Parathyroid adenoma (tissue), 2 donors: Measurements from ENCODE around the gene CHD9NB.
"Not testable (repeated sequence)": the region's sequence is repeated elsewhere in the genome, so short reads cannot be mapped to it uniquely, and the experiment has no call there.

ENCODE experiments used
- H2AFZ ChIP-seq: fragments of 300-600 bp; sonication (generic); one replicate; pipeline ENCODE4 v1.7.0; 2017; ENCODE audit warnings: antibody characterized with exemption, mild to moderate bottlenecking
- H3K27ac ChIP-seq: fragments of 300-600 bp; sonication (generic); one replicate; pipeline ENCODE4 v1.7.0; 2017
- H3K27me3 ChIP-seq: fragments of 300-600 bp; sonication (generic); one replicate; pipeline ENCODE4 v1.7.0; 2017; ENCODE audit warnings: low read length; ENCODE audit not compliant: control insufficient read depth, insufficient read depth
- H3K36me3 ChIP-seq: fragments of 300-600 bp; sonication (generic); one replicate; pipeline ENCODE4 v1.7.0; 2017; ENCODE audit warnings: low read length; ENCODE audit not compliant: control insufficient read depth, insufficient read depth
- H3K4me1 ChIP-seq: fragments of 300-600 bp; sonication (generic); one replicate; pipeline ENCODE4 v1.7.0; 2017; ENCODE audit warnings: control low read depth
- H3K4me2 ChIP-seq: fragments of 300-600 bp; sonication (generic); one replicate; pipeline ENCODE4 v1.7.0; 2017; ENCODE audit warnings: low read length
- H3K4me3 ChIP-seq: fragments of 300-600 bp; sonication (generic); one replicate; pipeline ENCODE4 v1.7.0; 2017; ENCODE audit warnings: low read depth, low read length
- H3K79me2 ChIP-seq: fragments of 300-600 bp; sonication (generic); one replicate; pipeline ENCODE4 v1.7.0; 2017; ENCODE audit warnings: control low read depth
- H3K9ac ChIP-seq: fragments of 300-600 bp; sonication (generic); one replicate; pipeline ENCODE4 v1.7.0; 2017; ENCODE audit warnings: mild to moderate bottlenecking
- H3K9me3 ChIP-seq: fragments of 300-600 bp; sonication (generic); one replicate; pipeline ENCODE4 v1.7.0; 2017; ENCODE audit warnings: low read length; ENCODE audit not compliant: control insufficient read depth
- CTCF ChIP-seq: fragments of 300-600 bp; sonication (generic); IDR thresholded peaks from one replicate; pipeline ENCODE4 v1.7.0; 2017; ENCODE audit warnings: antibody characterized with exemption, mild to moderate bottlenecking
- donor health status: primary hyperparathyroidism.

CHD9NB gene

DNA sequence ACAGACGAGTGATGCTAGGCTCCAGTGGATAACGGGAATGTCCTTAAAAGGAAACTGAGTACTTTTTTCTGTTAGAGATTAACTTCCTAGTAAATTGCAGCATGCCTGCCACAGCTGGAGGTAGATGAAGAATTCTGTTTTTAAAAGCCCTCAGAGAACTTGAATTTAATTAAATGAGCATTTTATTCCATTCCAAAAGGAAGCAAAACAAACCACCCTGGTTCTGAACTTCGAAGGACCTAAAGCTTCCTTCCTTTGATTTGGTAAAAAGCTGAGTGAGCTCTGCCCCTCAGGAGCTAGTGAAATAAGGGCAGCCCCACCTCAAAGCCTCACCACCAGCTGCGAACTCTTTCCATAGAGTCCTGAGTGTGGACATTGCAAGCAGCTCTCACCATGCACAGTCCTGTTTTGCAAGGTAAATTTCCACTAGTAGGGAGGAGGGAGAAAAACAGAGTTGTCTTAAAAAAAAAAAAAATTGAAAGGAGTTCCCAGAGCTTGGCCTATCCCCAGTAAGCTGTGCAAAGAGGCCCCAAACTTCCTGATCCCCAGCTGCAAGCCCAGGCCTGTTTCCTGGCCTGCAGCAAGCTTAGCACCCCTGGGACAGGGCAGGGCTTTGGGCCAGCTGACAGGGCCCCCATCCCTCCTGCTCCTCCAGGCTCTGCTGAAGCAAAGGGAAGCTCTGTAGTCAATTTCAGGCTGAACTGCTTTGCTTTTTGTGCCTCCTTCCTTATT is 11.2 kb downstream of the CHD9NB start:
- Histone ChIP-seq H2AFZ (peak overlapping the region; percentile 61), H3K4me3 (no peak overlapping the region), H3K4me2 (no peak overlapping the region), H3K36me3 (no peaks in the 10 kb centered on the region), H3K27ac (no peak overlapping the region), H3K9ac (no peak overlapping the region), H3K4me1 (peaks cover 15% of the 10 kb centered on the region), H3K27me3 (no peaks in the 10 kb centered on the region), H3K79me2 (no peaks in the 10 kb centered on the region), H3K9me3 (no peaks in the 10 kb centered on the region)
- TF ChIP-seq CTCF: no peak

DNA sequence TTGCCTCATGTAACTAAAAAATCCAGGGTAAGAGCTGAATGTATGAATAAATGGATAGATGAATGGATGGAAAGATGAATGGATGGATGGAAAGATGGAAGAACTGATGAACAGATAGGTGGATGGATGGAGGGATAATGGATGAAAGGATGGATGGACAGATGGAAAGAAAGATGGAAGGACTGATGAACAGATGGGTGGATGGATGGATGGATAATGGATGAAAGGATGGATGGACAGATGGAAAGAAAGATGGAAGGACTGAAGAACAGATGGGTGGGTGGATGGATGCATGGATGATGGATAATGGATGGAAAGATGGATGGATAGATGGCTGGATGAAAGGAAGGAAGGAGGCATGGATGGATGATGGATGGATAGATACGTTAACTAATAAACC is 11.9 kb downstream of the CHD9NB start:
- no peak overlapping the region for H3K9ac ChIP-seq
- H3K4me3 ChIP-seq: no peak overlapping the region
- no peaks in the 10 kb centered on the region for H3K27me3 ChIP-seq
- no peak for TF ChIP-seq CTCF
- peaks cover 15% of the 10 kb centered on the region for H3K4me1 ChIP-seq
- H3K4me2 ChIP-seq: no peak overlapping the region
- no peaks in the 10 kb centered on the region for H3K79me2 ChIP-seq
- peak overlapping the region; percentile 61 for H2AFZ ChIP-seq
- H3K36me3 ChIP-seq: no peaks in the 10 kb centered on the region
- no peaks in the 10 kb centered on the region for H3K9me3 ChIP-seq
- no peak overlapping the region for H3K27ac ChIP-seq

DNA sequence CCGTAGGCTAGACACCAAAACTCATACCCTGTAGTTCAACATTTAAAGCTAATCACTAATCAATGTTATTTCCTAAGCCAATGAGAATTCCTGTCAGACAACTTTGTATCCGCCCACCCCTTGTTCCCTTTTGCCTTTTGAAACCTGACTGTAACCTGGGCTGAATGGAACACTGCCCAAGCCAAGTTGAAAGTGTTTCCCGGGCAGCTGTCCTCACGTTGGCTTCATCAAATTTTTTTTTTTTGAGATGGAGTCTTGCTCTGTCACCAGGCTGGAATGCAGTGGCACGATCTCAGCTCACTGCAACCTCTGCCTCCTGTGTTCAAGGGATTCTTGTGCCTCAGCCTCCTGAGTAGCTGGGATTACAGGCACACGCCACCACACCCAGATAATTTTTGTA is 16.0 kb downstream of the CHD9NB start:
- H3K36me3 ChIP-seq, H3K4me2 ChIP-seq, H3K4me3 ChIP-seq, H3K9ac ChIP-seq, H3K9me3 ChIP-seq, H3K27ac ChIP-seq, H3K27me3 ChIP-seq, H3K79me2 ChIP-seq, H3K4me1 ChIP-seq, H2AFZ ChIP-seq: not testable (repeated sequence)

GRCh38 chr16:53036066-53036465 is 16.6 kb downstream of the CHD9NB start:
- H3K9ac ChIP-seq: no peak overlapping the region
- no peaks in the 10 kb centered on the region for H3K27me3 ChIP-seq
- TF ChIP-seq CTCF: no peak
- no peak overlapping the region for H2AFZ ChIP-seq
- H3K79me2 ChIP-seq: no peaks in the 10 kb centered on the region
- H3K4me3 ChIP-seq: no peak overlapping the region
- H3K36me3 ChIP-seq: no peaks in the 10 kb centered on the region
- no peaks in the 10 kb centered on the region for H3K9me3 ChIP-seq
- no peaks in the 10 kb centered on the region for H3K4me1 ChIP-seq
- H3K27ac ChIP-seq: no peak overlapping the region
- H3K4me2 ChIP-seq: no peak overlapping the region

GRCh38 chr16:53035176-53035942 is 17.3 kb downstream of the CHD9NB start:
- H3K9ac ChIP-seq: no peak overlapping the region
- H3K79me2 ChIP-seq: no peaks in the 10 kb centered on the region
- H3K36me3 ChIP-seq: no peaks in the 10 kb centered on the region
- H3K4me2 ChIP-seq: no peak overlapping the region
- TF ChIP-seq CTCF: no peak
- no peaks in the 10 kb centered on the region for H3K9me3 ChIP-seq
- no peak overlapping the region for H3K27ac ChIP-seq
- no peak overlapping the region for H3K4me3 ChIP-seq
- no peaks in the 10 kb centered on the region for H3K4me1 ChIP-seq
- H2AFZ ChIP-seq: no peak overlapping the region
- H3K27me3 ChIP-seq: no peaks in the 10 kb centered on the region
